GM10248 (cell line): ENCODE results near the gene RBM8A.

Experiments used
- CTCF ChIA-PET: fragments of 300-600 bp; sonication (Branson Sonifier 250); formaldehyde crosslinking; extraction: SDS; loops from one replicate; lab custom pipeline; 2021; ENCODE audit warnings: antibody characterized with exemption; lab: Yijun Ruan, JAX
- POLR2A ChIA-PET: fragments of 350-650 bp; sonication (Branson Sonifier 250); formaldehyde crosslinking; extraction: SDS; loops from one replicate; lab custom pipeline; 2020; ENCODE audit warnings: antibody characterized with exemption; lab: Yijun Ruan, JAX
- DNase-seq: peaks from one replicate; pipeline ENCODE4 v3.0.0; 2012; ENCODE audit errors: extremely low spot score
- CTCF ChIP-seq: IDR thresholded peaks from 2 replicates; pipeline ENCODE4 v1.5.1; 2012; ENCODE audit warnings: mild to moderate bottlenecking, low read depth; ENCODE audit errors: extremely low read depth, missing control alignments, control extremely low read depth

The RBM8A gene

GRCh38 chr1:145912128-145912641, 15.1 kb downstream of the RBM8A start:
- POLR2A ChIA-PET = no interaction called here

GRCh38 chr1:145908653-145909052, 18.6 kb downstream of the RBM8A start:
- ChIA-PET CTCF (interaction anchor here (1.1 to 10.4 kb wide), 11 partner anchors 11 to 126 kb away, joined by 3 to 107 read pairs (median 4); partner anchors contain the start of genes NUDT17 and PIAS3), POLR2A (interaction anchor here (0.5 to 1.1 kb wide), 2 partner anchors 19 to 100 kb away, joined by 5 to 8 read pairs; partner anchors contain the start of gene RBM8A)
- DNase-seq = no peak
- no peak for TF ChIP-seq CTCF

More at GRCh38 chr1:145912128-145912641, 15.1 kb downstream of the RBM8A start:
- no peak for DNase-seq
- CTCF ChIA-PET = interaction anchor here (1.1 to 10.4 kb wide), 5 partner anchors 15 to 66 kb away, joined by 4 to 107 read pairs (median 15); partner anchors contain the start of genes NUDT17, PIAS3 and RBM8A
- TF ChIP-seq CTCF = no peak

GRCh38 chr1:145906954-145907753, 20.1 kb downstream of the RBM8A start:
- TF ChIP-seq CTCF = no peak
- CTCF ChIA-PET = interaction anchor here (0.7 to 10.4 kb wide), 9 partner anchors 8 to 100 kb away, joined by 3 to 107 read pairs (median 5); partner anchors contain the start of genes NUDT17 and PIAS3
- no peak for DNase-seq
- POLR2A ChIA-PET = interaction anchor here (0.6 kb wide), 1 partner anchor 56 kb away, joined by 3 read pairs; no protein-coding TSS in a partner anchor

- ChIA-PET CTCF (interaction anchor here (1.0 to 2.9 kb wide), 5 partner anchors 10 to 132 kb away, joined by 3 to 14 read pairs (median 4); no protein-coding TSS in a partner anchor), POLR2A (no interaction called here)
- TF ChIP-seq CTCF = no peak
- no peak for DNase-seq
These were observed 25.8 kb downstream of the RBM8A start for GRCh38 chr1:145901312-145902021.

- POLR2A ChIA-PET = no interaction called here
- no peak for DNase-seq
- CTCF ChIA-PET = interaction anchor here (0.9 to 5.3 kb wide), 4 partner anchors 9 to 122 kb away, joined by 4 to 44 read pairs (median 4); partner anchors contain the start of genes HJV, ITGA10 and NUDT17
- no peak for TF ChIP-seq CTCF
These were observed 28.5 kb downstream of the RBM8A start for GRCh38 chr1:145898756-145899155.

GRCh38 chr1:145897969-145898368, 29.3 kb downstream of the RBM8A start:
- POLR2A ChIA-PET = no interaction called here
- CTCF ChIA-PET = interaction anchor here (1.6 to 5.3 kb wide), 2 partner anchors 10 to 52 kb away, joined by 5 to 44 read pairs; partner anchors contain the start of genes ITGA10 and NUDT17
- TF ChIP-seq CTCF = no peak
- DNase-seq = no peak
